GM06990 (cell line): ENCODE measurements around the gene PGM5.
"Not testable (repeated sequence)": the region's sequence is repeated elsewhere in the genome, so short reads cannot be mapped to it uniquely, and the experiment has no call there.

ENCODE experiments used
- DNase-seq: peaks from one replicate; pipeline ENCODE4 v3.0.0-alpha.2; 2011; ENCODE audit not compliant: insufficient read length; ENCODE audit errors: extremely low read depth
- H3K27me3 ChIP-seq: replicated peaks from 2 replicates; pipeline ENCODE4 v1.6.0; 2011; ENCODE audit warnings: low read length; ENCODE audit not compliant: control insufficient read depth, insufficient read depth
- H3K36me3 ChIP-seq: 2 replicates; pipeline ENCODE4 v1.5.1; 2011; ENCODE audit warnings: low read length; ENCODE audit not compliant: control insufficient read depth, insufficient read depth
- H3K4me3 ChIP-seq: replicated peaks from 2 replicates; pipeline ENCODE4 v1.5.1; 2011; ENCODE audit warnings: low read depth, mild to moderate bottlenecking, control low read depth, low read length

The PGM5 gene

GRCh38 chr9:68356380-68357118, at the start of gene PGM5:
TSS of gene PGM5 (plus strand) at chr9:68356611. CDS start at chr9:68357128, 517 bp downstream.
- not testable (repeated sequence) for H3K36me3 ChIP-seq, H3K27me3 ChIP-seq, DNase-seq
- peak within 1 kb of the TSS; percentile 40 for H3K4me3 ChIP-seq

- DNase-seq, H3K4me3 ChIP-seq, H3K36me3 ChIP-seq, H3K27me3 ChIP-seq: not testable (repeated sequence)
Observed at GRCh38 chr9:68307127-68307526, 49.3 kb upstream of the PGM5 start.

- H3K36me3 ChIP-seq, H3K27me3 ChIP-seq, H3K4me3 ChIP-seq, DNase-seq: not testable (repeated sequence)
Observed at GRCh38 chr9:68307654-68308053, 48.8 kb upstream of the PGM5 start.

- not testable (repeated sequence) for H3K27me3 ChIP-seq, H3K4me3 ChIP-seq, DNase-seq, H3K36me3 ChIP-seq
Observed at GRCh38 chr9:68311208-68311607, 45.2 kb upstream of the PGM5 start.

- not testable (repeated sequence) for H3K4me3 ChIP-seq, DNase-seq, H3K27me3 ChIP-seq, H3K36me3 ChIP-seq
Observed at GRCh38 chr9:68318209-68318608, 38.2 kb upstream of the PGM5 start.

GRCh38 chr9:68323749-68324148, 32.7 kb upstream of the PGM5 start:
- not testable (repeated sequence) for H3K36me3 ChIP-seq, DNase-seq, H3K4me3 ChIP-seq, H3K27me3 ChIP-seq

- not testable (repeated sequence) for DNase-seq, H3K27me3 ChIP-seq, H3K4me3 ChIP-seq
Observed at GRCh38 chr9:68324518-68324917, 31.9 kb upstream of the PGM5 start.

GRCh38 chr9:68329106-68329505, 27.3 kb upstream of the PGM5 start:
- not testable (repeated sequence) for H3K4me3 ChIP-seq, DNase-seq, H3K27me3 ChIP-seq, H3K36me3 ChIP-seq

More at GRCh38 chr9:68324518-68324917, 31.9 kb upstream of the PGM5 start:
- H3K36me3 ChIP-seq, result not testable (repeated sequence)

- not testable (repeated sequence) for H3K36me3 ChIP-seq, H3K27me3 ChIP-seq, H3K4me3 ChIP-seq, DNase-seq
Observed at GRCh38 chr9:68330531-68331173, 25.8 kb upstream of the PGM5 start.

- DNase-seq, H3K4me3 ChIP-seq, H3K36me3 ChIP-seq, H3K27me3 ChIP-seq: not testable (repeated sequence)
Observed at GRCh38 chr9:68332122-68332521, 24.3 kb upstream of the PGM5 start.

- H3K27me3 ChIP-seq, DNase-seq, H3K36me3 ChIP-seq, H3K4me3 ChIP-seq: not testable (repeated sequence)
Observed at GRCh38 chr9:68335935-68336334, 20.5 kb upstream of the PGM5 start.

- H3K36me3 ChIP-seq, H3K27me3 ChIP-seq, DNase-seq, H3K4me3 ChIP-seq: not testable (repeated sequence)
Observed at GRCh38 chr9:68336639-68337339, 19.6 kb upstream of the PGM5 start.

GRCh38 chr9:68338000-68338399, 18.4 kb upstream of the PGM5 start:
- H3K4me3 ChIP-seq, H3K27me3 ChIP-seq, H3K36me3 ChIP-seq, DNase-seq: not testable (repeated sequence)

GRCh38 chr9:68342265-68343025, 14.0 kb upstream of the PGM5 start:
- not testable (repeated sequence) for H3K36me3 ChIP-seq, H3K4me3 ChIP-seq, DNase-seq, H3K27me3 ChIP-seq
